GM12872 (cell line): ENCODE data around the gene PRKG1.

Experiments
- CTCF ChIP-seq: IDR thresholded peaks from 3 replicates; pipeline ENCODE4 v1.5.1; 2011; ENCODE audit warnings: low read depth, mild to moderate bottlenecking, low read length, moderate library complexity; ENCODE audit not compliant: insufficient read depth

PRKG1 gene

GRCh38 chr10:52129410-52130178 is 1055.3 kb downstream of the PRKG1 start:
- no peak for TF ChIP-seq CTCF

GRCh38 chr10:52135101-52135500 is 1060.8 kb downstream of the PRKG1 start:
- no peak for TF ChIP-seq CTCF

GRCh38 chr10:52136921-52137320 is 1062.6 kb downstream of the PRKG1 start:
- TF ChIP-seq CTCF: no peak

GRCh38 chr10:52143338-52143737 is 1069.1 kb downstream of the PRKG1 start:
- TF ChIP-seq CTCF: no peak

GRCh38 chr10:52145636-52146035 is 1071.3 kb downstream of the PRKG1 start:
- TF ChIP-seq CTCF: no peak

GRCh38 chr10:52146766-52147165 is 1072.5 kb downstream of the PRKG1 start:
- no peak for TF ChIP-seq CTCF

- no peak for TF ChIP-seq CTCF
Measured at GRCh38 chr10:52170776-52171175, 1096.5 kb downstream of the PRKG1 start.
